ENCODE measurements around the gene ICAM1. TPM values are rescaled to one million over a fixed set of nuclear protein-coding genes. Genes with fewer than 3 reads are reported as not detected.

The ICAM1 gene
- total and polyA plus RNA-seq, 2 donors (not counting 1 experiment from before 2014, with no cell fraction given), result 8.9 to 15.2 TPM

DNA sequence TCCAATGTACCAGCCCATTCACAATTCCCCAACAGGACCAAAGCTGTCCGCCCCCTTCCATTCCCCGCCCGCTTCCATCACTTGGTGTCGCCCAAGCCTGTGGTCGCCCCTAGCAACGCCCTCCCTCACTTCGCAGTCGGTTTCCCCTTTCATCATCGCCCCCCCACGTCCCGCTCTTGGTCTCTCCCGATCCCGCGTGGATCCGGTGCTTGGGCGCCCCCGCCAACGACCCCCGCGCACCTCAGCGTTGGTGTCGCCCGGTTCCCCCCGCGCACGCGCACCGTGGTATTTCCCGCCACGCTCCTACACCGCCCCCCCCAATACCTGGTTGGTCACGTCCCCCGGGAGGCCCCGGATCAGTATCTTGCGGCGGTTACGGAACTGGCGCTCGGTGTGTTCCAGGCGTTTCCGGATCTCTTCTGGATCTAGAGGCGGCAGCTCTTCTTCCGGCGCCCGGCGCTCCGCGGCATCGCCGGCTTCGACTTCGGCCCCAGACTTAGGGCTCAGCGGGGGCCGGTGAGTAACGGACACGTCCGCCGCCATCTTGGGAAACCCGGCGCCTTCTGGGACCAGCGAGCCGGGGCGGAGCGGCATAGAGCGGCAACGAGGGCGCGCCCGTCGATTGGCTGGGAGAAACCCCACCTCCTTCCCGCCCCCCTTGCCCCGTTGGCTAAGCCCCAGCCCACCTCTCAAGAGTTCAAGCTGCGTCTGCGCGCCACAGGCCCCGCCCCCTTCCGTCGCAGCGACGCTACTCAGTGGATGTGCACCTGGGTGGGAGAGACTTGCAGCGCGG lies 62.2 kb downstream of the ICAM1 start, which contains the start of gene RAVER1:
TSS of gene RAVER1 (minus strand) at position 565 of the 793 bp plus-strand sequence. CDS start at position 543, 22 bp downstream.
- peak; percentile 96 to 97 for DNase-seq (ENCODE audit: low read depth in 2 of 2)
- peaks cover 26% of the 10 kb centered on the region for H3K79me2 ChIP-seq (ENCODE audit: control insufficient read depth, insufficient read depth, low read length)
- H2AFZ ChIP-seq (ENCODE audit: low read length), result peak within 1 kb of the TSS; percentile 95

DNA sequence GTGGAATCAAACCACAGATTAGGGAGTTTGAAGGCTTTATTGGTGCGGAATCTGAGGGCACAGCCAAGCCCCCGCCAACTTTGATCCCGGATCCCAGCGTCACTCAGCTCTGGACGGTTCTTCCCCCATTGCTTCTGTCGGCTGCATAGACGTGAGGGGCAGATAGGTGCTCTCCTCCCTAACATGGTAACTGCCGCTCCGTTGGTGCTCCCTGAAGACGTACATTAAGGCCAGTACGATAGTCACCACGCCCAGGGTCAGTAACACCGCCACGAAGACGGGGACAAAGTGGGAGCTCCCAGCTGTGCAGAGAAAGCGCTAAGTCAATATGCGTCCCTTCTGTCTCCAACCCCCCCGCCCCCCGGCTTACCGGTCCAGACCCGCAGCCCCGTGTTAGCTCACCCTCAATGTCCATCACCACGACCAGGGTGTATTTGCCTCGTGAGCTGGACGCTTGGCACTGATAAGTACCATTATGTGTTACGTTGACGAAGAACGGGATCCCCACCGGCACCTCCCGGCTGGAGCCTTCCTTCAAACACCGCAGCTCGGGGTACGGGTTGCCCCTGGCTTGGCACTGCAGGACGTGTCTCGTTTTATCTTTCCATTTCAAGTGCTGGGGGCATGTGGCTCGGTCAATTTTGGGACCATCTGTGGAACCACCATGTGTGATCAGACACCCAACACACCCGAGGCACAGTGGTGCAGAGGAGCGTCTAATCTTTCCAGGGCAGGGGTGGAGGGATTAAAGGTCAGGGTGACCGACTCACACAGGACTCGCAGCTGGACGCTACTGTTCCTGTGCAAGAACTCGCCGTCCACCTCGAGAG lies 63.1 kb downstream of the ICAM1 start:
- Histone ChIP-seq H3K4me2 (ENCODE audit: extremely low read depth, insufficient read depth, low read length) (peak overlapping the region; percentile 96), H3K4me3 (replicated peaks in 1 of 4; ENCODE audit: control extremely low read depth in 1 of 4, insufficient read depth in 1 of 4, low read depth in 3 of 4, low read length in 4 of 4) (peak overlapping the region; percentile 84 to 98 (median 88)), H4K20me1 (ENCODE audit: control insufficient read depth, extremely low read depth, insufficient read depth, low read length) (no peaks in the 10 kb centered on the region), H3K9ac (ENCODE audit: insufficient read depth, low read length) (peak overlapping the region; percentile 60), H3K36me3 (ENCODE audit: control insufficient read depth, insufficient read depth, low read length) (peaks cover 11% of the 10 kb centered on the region), H3K27me3 (ENCODE audit: control insufficient read depth, insufficient read depth, low read length) (no peaks in the 10 kb centered on the region), H3K4me1 (ENCODE audit: control insufficient read depth, extremely low read depth, insufficient read depth, low read length) (peaks cover 13% of the 10 kb centered on the region), H2AFZ (ENCODE audit: low read length) (peak overlapping the region; percentile 95), H3K9me3 (ENCODE audit: control insufficient read depth, insufficient read depth, low read depth, low read length) (no peaks in the 10 kb centered on the region), H3K79me2 (ENCODE audit: control insufficient read depth, insufficient read depth, low read length) (peaks cover 26% of the 10 kb centered on the region), H3K27ac (ENCODE audit: insufficient read depth, low read length) (peak overlapping the region; percentile 26)
- no peak for TF ChIP-seq EZH2 (IDR thresholded peaks at IDR 0.05; ENCODE audit: low read length, missing control alignments)
- TF ChIP-seq, protein P1, sequence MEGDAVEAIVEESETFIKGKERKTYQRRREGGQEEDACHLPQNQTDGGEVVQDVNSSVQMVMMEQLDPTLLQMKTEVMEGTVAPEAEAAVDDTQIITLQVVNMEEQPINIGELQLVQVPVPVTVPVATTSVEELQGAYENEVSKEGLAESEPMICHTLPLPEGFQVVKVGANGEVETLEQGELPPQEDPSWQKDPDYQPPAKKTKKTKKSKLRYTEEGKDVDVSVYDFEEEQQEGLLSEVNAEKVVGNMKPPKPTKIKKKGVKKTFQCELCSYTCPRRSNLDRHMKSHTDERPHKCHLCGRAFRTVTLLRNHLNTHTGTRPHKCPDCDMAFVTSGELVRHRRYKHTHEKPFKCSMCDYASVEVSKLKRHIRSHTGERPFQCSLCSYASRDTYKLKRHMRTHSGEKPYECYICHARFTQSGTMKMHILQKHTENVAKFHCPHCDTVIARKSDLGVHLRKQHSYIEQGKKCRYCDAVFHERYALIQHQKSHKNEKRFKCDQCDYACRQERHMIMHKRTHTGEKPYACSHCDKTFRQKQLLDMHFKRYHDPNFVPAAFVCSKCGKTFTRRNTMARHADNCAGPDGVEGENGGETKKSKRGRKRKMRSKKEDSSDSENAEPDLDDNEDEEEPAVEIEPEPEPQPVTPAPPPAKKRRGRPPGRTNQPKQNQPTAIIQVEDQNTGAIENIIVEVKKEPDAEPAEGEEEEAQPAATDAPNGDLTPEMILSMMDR (conservative IDR thresholded peaks at IDR 0.05 in 1 of 2, IDR thresholded peaks at IDR 0.05 in 1 of 2; ENCODE audit: low read depth in 1 of 2, low read length in 2 of 2), result no peak
- no peak for DNase-seq (ENCODE audit: low read depth in 2 of 2)

More for the DNA sequence above, 62.2 kb downstream of the ICAM1 start, which contains the start of gene RAVER1:
- Histone ChIP-seq H3K27me3 (ENCODE audit: control insufficient read depth, insufficient read depth, low read length) (no peaks in the 10 kb centered on the region), H3K27ac (ENCODE audit: insufficient read depth, low read length) (peak within 1 kb of the TSS; percentile 96), H4K20me1 (ENCODE audit: control insufficient read depth, extremely low read depth, insufficient read depth, low read length) (no peaks in the 10 kb centered on the region), H3K9ac (ENCODE audit: insufficient read depth, low read length) (peak within 1 kb of the TSS; percentile 99), H3K9me3 (ENCODE audit: control insufficient read depth, insufficient read depth, low read depth, low read length) (no peaks in the 10 kb centered on the region), H3K4me2 (ENCODE audit: extremely low read depth, insufficient read depth, low read length) (peak within 1 kb of the TSS; percentile 100), H3K4me1 (ENCODE audit: control insufficient read depth, extremely low read depth, insufficient read depth, low read length) (peaks cover 13% of the 10 kb centered on the region), H3K4me3 (replicated peaks in 1 of 4; ENCODE audit: control extremely low read depth in 1 of 4, insufficient read depth in 1 of 4, low read depth in 3 of 4, low read length in 4 of 4) (peak within 1 kb of the TSS; percentile 85 to 98 (median 90)), H3K36me3 (ENCODE audit: control insufficient read depth, insufficient read depth, low read length) (peaks cover 17% of the 10 kb centered on the region)
- TF ChIP-seq, protein P1 (conservative IDR thresholded peaks at IDR 0.05 in 1 of 2, IDR thresholded peaks at IDR 0.05 in 1 of 2; ENCODE audit: low read depth in 1 of 2, low read length in 2 of 2), result no peak
- TF ChIP-seq EZH2 (IDR thresholded peaks at IDR 0.05; ENCODE audit: low read length, missing control alignments), result no peak

All from fibroblast of lung (primary cell).